ENCODE results near the gene HS3ST5. TPM values are rescaled to one million over a fixed set of nuclear protein-coding genes. Genes with fewer than 3 reads are reported as not detected.

HS3ST5 gene
- total RNA-seq, 1 donor from 2014 or later = not detected

DNA sequence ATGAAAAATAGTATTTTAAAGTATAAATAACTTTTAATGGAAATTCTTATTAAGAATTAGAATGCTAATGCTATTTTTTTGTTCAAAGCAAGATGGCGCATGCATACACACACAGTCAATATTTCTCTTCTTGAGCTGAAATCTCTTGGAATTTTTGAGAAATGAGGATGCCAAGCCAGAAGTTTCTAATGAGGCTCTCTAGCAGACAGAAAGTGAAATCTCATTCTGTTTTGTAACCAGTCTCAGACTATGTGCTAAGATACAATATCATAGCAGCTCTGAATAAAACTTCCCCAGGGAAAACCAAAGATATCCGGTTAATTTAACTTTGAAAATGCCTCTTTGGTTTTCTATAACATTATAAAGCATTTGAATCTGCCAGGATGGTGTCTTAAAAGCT, 274.7 kb downstream of the HS3ST5 start:
- no peak for DNase-seq (ENCODE audit: low read depth)
- FAIRE-seq = no peak
- TF ChIP-seq, protein P1, sequence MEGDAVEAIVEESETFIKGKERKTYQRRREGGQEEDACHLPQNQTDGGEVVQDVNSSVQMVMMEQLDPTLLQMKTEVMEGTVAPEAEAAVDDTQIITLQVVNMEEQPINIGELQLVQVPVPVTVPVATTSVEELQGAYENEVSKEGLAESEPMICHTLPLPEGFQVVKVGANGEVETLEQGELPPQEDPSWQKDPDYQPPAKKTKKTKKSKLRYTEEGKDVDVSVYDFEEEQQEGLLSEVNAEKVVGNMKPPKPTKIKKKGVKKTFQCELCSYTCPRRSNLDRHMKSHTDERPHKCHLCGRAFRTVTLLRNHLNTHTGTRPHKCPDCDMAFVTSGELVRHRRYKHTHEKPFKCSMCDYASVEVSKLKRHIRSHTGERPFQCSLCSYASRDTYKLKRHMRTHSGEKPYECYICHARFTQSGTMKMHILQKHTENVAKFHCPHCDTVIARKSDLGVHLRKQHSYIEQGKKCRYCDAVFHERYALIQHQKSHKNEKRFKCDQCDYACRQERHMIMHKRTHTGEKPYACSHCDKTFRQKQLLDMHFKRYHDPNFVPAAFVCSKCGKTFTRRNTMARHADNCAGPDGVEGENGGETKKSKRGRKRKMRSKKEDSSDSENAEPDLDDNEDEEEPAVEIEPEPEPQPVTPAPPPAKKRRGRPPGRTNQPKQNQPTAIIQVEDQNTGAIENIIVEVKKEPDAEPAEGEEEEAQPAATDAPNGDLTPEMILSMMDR (IDR thresholded peaks at IDR 0.05; ENCODE audit: insufficient read depth, low read length, severe bottlenecking) = no peak
- Histone ChIP-seq H3K36me3 (ENCODE audit: control insufficient read depth, insufficient read depth, low read length) (no peaks in the 10 kb centered on the region), H3K4me3 (ENCODE audit: low read depth, low read length) (no peak overlapping the region), H3K27me3 (ENCODE audit: control insufficient read depth, insufficient read depth, low read length) (no peaks in the 10 kb centered on the region)

DNA sequence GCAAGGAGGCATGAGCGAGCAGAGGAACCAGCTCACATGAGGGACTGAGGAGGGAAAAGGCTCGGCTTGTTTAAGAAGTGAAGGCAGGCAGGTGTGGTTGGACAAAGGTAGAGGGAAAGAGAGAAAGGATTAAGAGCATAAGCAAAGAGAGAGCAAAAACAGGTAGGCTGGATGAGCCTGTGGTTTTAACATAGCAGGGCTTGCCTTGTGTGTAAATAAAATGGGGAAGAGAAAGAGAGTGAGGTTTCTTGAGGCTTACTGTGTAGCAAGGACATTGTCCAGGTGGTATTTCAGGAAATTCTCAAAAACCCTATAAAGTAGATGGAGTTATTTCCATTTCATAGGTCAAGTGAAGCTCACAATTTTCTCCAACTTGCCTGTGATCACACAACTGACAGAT, 278.0 kb downstream of the HS3ST5 start:
- Histone ChIP-seq H3K27me3 (ENCODE audit: control insufficient read depth, insufficient read depth, low read length) (no peaks in the 10 kb centered on the region), H3K36me3 (ENCODE audit: control insufficient read depth, insufficient read depth, low read length) (no peaks in the 10 kb centered on the region), H3K4me3 (ENCODE audit: low read depth, low read length) (no peak overlapping the region)
- DNase-seq (ENCODE audit: low read depth) = no peak
- TF ChIP-seq, protein P1 (IDR thresholded peaks at IDR 0.05; ENCODE audit: insufficient read depth, low read length, severe bottlenecking) = no peak
- FAIRE-seq = no peak

DNA sequence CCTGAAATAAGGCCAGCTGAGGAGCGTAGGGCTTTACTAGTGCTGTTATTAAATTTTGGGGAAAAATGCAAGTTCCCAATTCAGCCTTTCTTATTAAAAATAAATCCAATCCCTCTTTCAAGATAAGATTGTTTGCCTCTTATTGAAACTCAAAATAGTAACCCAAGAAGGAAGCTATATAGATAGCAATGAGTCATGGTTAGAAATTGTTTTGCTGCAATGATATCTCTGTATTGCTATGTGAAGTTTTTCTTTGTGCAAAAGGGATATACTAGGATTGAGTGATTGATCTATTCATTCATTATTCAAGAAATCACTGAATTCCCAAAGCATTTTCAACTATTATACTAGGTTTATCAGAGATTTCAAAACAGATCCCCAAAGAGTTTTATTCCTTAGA, 278.9 kb downstream of the HS3ST5 start:
- DNase-seq (ENCODE audit: low read depth) (peak; percentile 5), FAIRE-seq (no peak)
- Histone ChIP-seq H3K27me3 (ENCODE audit: control insufficient read depth, insufficient read depth, low read length) (no peaks in the 10 kb centered on the region), H3K4me3 (ENCODE audit: low read depth, low read length) (no peak overlapping the region), H3K36me3 (ENCODE audit: control insufficient read depth, insufficient read depth, low read length) (no peaks in the 10 kb centered on the region)
- TF ChIP-seq, protein P1 (IDR thresholded peaks at IDR 0.05; ENCODE audit: insufficient read depth, low read length, severe bottlenecking) = no peak

DNA sequence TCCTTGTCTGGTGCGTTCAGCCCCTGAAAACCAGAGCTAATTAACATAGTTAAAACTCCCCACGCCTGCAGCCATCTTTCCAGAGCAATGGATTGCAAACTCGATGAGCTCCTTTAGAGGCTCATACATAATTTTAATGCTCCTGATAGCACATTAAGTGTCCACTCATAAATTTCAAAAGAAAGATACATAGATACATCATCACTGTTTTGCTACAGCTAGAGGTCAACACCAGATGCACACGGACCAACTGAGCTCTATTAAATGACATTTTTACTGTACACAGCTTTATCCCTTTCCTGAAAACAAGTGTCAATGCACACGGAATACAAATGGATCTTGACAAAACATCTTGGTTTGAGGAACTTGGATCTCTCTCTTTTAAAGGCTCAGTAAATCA, 280.6 kb downstream of the HS3ST5 start:
- H3K36me3 ChIP-seq (ENCODE audit: control insufficient read depth, insufficient read depth, low read length) = no peaks in the 10 kb centered on the region
- no peaks in the 10 kb centered on the region for H3K27me3 ChIP-seq (ENCODE audit: control insufficient read depth, insufficient read depth, low read length)
- H3K4me3 ChIP-seq (ENCODE audit: low read depth, low read length) = no peak overlapping the region
- TF ChIP-seq, protein P1 (IDR thresholded peaks at IDR 0.05; ENCODE audit: insufficient read depth, low read length, severe bottlenecking) = no peak
- DNase-seq (ENCODE audit: low read depth) (no peak), FAIRE-seq (no peak)

DNA sequence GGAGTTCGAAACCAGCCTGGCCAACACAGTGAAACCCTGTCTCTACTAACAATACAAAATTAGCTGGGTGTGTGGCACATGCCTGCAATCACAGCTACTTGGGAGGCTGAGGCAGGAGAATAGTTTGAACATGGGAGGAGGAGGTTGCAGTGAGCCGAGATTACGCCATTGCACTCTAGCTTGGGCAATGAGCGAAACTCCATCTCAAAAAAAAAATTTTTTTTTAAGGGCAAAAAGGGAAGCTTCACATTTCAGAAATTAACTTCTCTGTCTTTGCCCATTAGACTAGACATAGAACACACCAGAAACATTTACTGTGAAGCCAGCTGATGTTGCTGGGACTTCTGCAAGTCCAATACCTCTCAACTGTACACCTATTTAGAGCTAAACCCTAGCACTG, 281.1 kb downstream of the HS3ST5 start:
- Histone ChIP-seq H3K4me3 (ENCODE audit: low read depth, low read length) (no peak overlapping the region), H3K27me3 (ENCODE audit: control insufficient read depth, insufficient read depth, low read length) (no peaks in the 10 kb centered on the region), H3K36me3 (ENCODE audit: control insufficient read depth, insufficient read depth, low read length) (no peaks in the 10 kb centered on the region)
- FAIRE-seq (no peak), DNase-seq (ENCODE audit: low read depth) (no peak)
- TF ChIP-seq, protein P1 (IDR thresholded peaks at IDR 0.05; ENCODE audit: insufficient read depth, low read length, severe bottlenecking) = no peak

DNA sequence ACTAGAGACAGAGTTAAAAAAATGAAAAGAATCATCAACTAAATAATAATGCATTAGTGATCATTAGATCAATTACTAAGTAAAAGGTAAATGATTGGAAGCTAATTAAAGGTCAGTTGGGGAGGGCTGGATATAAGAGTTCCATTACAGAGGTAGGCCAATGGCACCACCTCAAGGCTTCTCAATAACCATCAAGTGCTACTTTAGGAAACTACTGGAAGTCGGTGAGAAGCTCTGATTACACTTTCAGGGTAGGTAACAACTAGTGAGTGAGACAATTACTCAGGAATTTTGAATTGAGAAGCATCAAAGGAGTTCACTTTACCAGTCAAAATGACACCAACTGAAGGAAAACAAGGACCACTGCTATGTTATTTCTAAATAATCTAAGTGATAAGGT, 281.7 kb downstream of the HS3ST5 start:
- DNase-seq (ENCODE audit: low read depth) (no peak), FAIRE-seq (no peak)
- Histone ChIP-seq H3K36me3 (ENCODE audit: control insufficient read depth, insufficient read depth, low read length) (no peaks in the 10 kb centered on the region), H3K4me3 (ENCODE audit: low read depth, low read length) (no peak overlapping the region), H3K27me3 (ENCODE audit: control insufficient read depth, insufficient read depth, low read length) (no peaks in the 10 kb centered on the region)
- TF ChIP-seq, protein P1 (IDR thresholded peaks at IDR 0.05; ENCODE audit: insufficient read depth, low read length, severe bottlenecking) = no peak
